Naive thymus-derived CD8-positive, alpha-beta T cell (primary cell): ENCODE measurements around the gene RASSF7. TPM values are rescaled to one million over a fixed set of nuclear protein-coding genes. Genes with fewer than 3 reads are reported as not detected.

Experiments used
- ATAC-seq, 2 donors: fragments of 150-1000 bp; cut with Tn5 transposase in 1 of 2; sonication (Bioruptor Pico), chemical (Tn5 transposase) in 1 of 2; 1 replicate in 1 of 2; 2 replicates in 1 of 2; pipeline ENCODE4 v1.10.0; 2021; ENCODE audit warnings: mild to moderate bottlenecking in 2 of 2, moderate library complexity in 2 of 2
- POLR2A ChIA-PET: fragments of 350-600 bp; sonication (Branson Sonifier 250); formaldehyde crosslinking; loops from one replicate; lab custom pipeline; 2021; ENCODE audit warnings: antibody characterized with exemption; lab: Charles Lee
- DNase-seq, 10 donors: peaks; one replicate each; pipeline versions ENCODE4 v3.0.0 to v3.0.0-alpha.2; 2020 to 2022
- H3K27ac Mint-ChIP-seq, 10 donors: one replicate each; pipeline ENCODE4 v1.8.0; 2020 to 2022; ENCODE audit warnings: mild to moderate bottlenecking in 10 of 10, mixed read lengths in 10 of 10, moderate library complexity in 4 of 10, inconsistent platforms in 1 of 10
- H3K27me3 Mint-ChIP-seq, 5 donors: one replicate each; pipeline ENCODE4 v1.8.0; 2021 to 2022; ENCODE audit warnings: mixed read lengths in 5 of 5
- H3K36me3 Mint-ChIP-seq, 3 donors: one replicate each; pipeline ENCODE4 v1.8.0; 2020 to 2022; ENCODE audit warnings: mixed read lengths in 3 of 3, mild to moderate bottlenecking in 2 of 3, inconsistent platforms in 1 of 3
- H3K4me1 Mint-ChIP-seq, 4 donors: one replicate each; pipeline ENCODE4 v1.8.0; 2021 to 2022; ENCODE audit warnings: mixed read lengths in 4 of 4
- H3K4me3 Mint-ChIP-seq, 10 donors: one replicate each; pipeline ENCODE4 v1.8.0; 2020 to 2022; ENCODE audit warnings: mild to moderate bottlenecking in 10 of 10, mixed read lengths in 10 of 10, moderate library complexity in 6 of 10, inconsistent platforms in 1 of 10
- H3K9me3 Mint-ChIP-seq, 9 donors: one replicate each; pipeline ENCODE4 v1.8.0; 2020 to 2022; ENCODE audit warnings: mixed read lengths in 9 of 9, mild to moderate bottlenecking in 3 of 9, inconsistent platforms in 1 of 9, moderate library complexity in 1 of 9
- polyA plus RNA-seq, 3 donors: library from polyadenylated mRNA; unstranded; fragments of 300-500 nt; fragmentation: Illumina TruSeq; gene quantifications; one replicate each; pipeline ENCODE4 v1.2.3, GENCODE V29; 2021
- total RNA-seq, 8 experiments: library from RNA in 2 of 8; stranded (reverse) in 2 of 8; gene quantifications; one replicate each; pipeline ENCODE4 v1.2.3 and lab custom pipeline; 2021 to 2026

RASSF7 gene
- total and polyA plus RNA-seq, 5 experiments from 2014 or later = 22.5 to 37.6 (median 32.3) TPM

DNA sequence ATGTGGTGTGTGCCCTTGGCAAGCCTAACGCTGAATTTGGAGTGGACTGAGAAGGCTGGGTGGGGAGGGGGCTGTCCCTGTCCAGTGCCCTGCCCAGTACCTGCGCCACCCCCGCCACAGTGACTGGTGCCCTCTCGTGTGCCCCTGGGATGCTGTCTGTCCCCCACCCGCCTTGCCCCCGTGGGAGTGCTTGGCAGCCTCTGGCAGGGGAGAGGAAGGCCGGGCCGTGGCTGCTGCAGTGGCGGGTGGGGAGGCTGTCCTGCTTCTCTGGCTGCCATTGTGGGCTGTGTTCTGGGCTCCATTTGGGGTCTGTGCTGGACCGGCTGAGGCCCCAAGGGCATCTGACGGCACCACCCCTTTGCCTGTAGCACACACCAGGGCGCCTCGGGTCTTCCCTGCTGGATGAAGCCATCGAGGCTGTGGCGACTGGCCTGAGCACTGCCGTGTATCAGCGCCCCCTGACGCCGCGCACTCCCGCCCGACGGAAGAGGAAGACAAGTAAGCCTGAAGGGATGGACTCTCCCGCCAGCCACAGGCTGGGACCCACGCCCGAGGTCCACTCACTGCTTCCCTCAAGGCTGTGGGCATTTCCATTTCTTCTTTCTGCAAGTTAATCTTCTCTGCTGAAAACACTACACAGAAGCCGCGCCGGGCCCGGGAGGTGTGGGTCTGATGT lies 37.4 kb downstream of the RASSF7 start:
- DNase-seq (no peak), ATAC-seq (no peak)
- H3K4me3 Mint-ChIP-seq = no peak overlapping the region
- POLR2A ChIA-PET = no interaction called here
- H3K9me3 Mint-ChIP-seq = no peaks in the 10 kb centered on the region
- H3K27me3 Mint-ChIP-seq = no peaks in the 10 kb centered on the region
- H3K4me1 Mint-ChIP-seq = peaks cover 0 to 14% (median 2%) of the 10 kb centered on the region in 4 donors
- peaks cover 0 to 87% (median 7%) of the 10 kb centered on the region in 3 donors for H3K36me3 Mint-ChIP-seq
- no peak overlapping the region for H3K27ac Mint-ChIP-seq

DNA sequence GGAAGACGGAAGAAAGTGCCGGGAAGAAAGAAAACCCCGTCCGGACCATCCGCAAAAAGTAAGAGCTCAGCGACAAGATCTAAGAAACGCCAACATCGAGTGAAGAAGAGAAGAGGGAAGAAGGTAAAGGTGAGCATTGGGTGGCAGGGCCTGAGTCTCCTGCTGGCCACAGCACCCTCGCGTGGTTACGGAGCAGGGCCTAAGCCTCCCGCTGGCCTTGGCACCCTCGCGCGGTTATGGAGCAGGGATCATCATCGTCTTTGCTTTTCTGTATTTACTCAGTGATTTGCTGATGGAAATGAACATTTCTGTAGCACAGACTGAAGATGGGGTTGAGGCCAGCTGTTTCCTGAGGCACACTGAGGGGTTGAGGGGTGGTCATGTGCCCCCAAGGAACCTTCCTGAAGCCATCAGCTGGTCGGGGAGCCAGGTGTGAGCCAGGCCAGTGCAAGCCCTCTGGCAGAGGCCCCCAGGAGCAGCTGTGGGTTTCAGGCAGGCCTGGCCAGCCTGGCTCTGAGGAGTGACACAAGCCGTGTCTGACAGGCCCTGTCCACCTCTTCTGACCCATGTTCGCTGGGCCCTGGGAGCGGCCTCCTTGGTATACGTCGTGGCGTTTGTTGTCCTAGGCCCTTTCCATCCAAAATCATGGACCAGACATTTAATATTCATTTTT lies 40.9 kb downstream of the RASSF7 start:
- peaks cover 0 to 4% (median under 1%) of the 10 kb centered on the region in 4 donors for H3K4me1 Mint-ChIP-seq
- H3K9me3 Mint-ChIP-seq = no peaks in the 10 kb centered on the region
- H3K36me3 Mint-ChIP-seq = peaks cover 0 to 82% (median 7%) of the 10 kb centered on the region in 3 donors
- H3K4me3 Mint-ChIP-seq = peak overlapping the region in 1 of 10 donors; percentile 20
- H3K27ac Mint-ChIP-seq = peak overlapping the region in 3 of 10 donors; percentile 24 to 68 (median 48)
- POLR2A ChIA-PET = interaction anchor here (0.8 to 1.1 kb wide), 2 partner anchors 11 to 12 kb away, joined by 4 to 9 read pairs; no protein-coding TSS in a partner anchor
- no peaks in the 10 kb centered on the region for H3K27me3 Mint-ChIP-seq
- ATAC-seq (no peak), DNase-seq (no peak)

- no peaks in the 10 kb centered on the region for H3K9me3 Mint-ChIP-seq
- no peaks in the 10 kb centered on the region for H3K27me3 Mint-ChIP-seq
- POLR2A ChIA-PET = no interaction called here
- ATAC-seq (no peak), DNase-seq (no peak)
- peaks cover 0 to 83% (median 7%) of the 10 kb centered on the region in 3 donors for H3K36me3 Mint-ChIP-seq
- no peak overlapping the region for H3K4me3 Mint-ChIP-seq
- peak overlapping the region in 1 of 10 donors; percentile 45 for H3K27ac Mint-ChIP-seq
- peaks cover 0 to 4% (median under 1%) of the 10 kb centered on the region in 4 donors for H3K4me1 Mint-ChIP-seq
These were observed 42.4 kb downstream of the RASSF7 start for GRCh38 chr11:603154-603553.

- Mint-ChIP-seq H3K9me3 (no peaks in the 10 kb centered on the region), H3K36me3 (peaks cover 0 to 70% (median 6%) of the 10 kb centered on the region in 3 donors)
- DNase-seq = no peak
These were observed 44.7 kb downstream of the RASSF7 start for GRCh38 chr11:605286-606129.

GRCh38 chr11:606245-606644 lies 45.5 kb downstream of the RASSF7 start:
- ATAC-seq = no peak
- Mint-ChIP-seq H3K9me3 (no peaks in the 10 kb centered on the region), H3K27ac (peak overlapping the region in 1 of 10 donors; percentile 15), H3K4me3 (no peak overlapping the region), H3K36me3 (peaks cover 0 to 70% (median 6%) of the 10 kb centered on the region in 3 donors), H3K4me1 (peaks cover 0 to 1% (median 0%) of the 10 kb centered on the region in 4 donors), H3K27me3 (no peaks in the 10 kb centered on the region)
- POLR2A ChIA-PET = no interaction called here
- DNase-seq = peak in 1 of 10 donors; percentile 32

More at GRCh38 chr11:605286-606129, 44.7 kb downstream of the RASSF7 start:
- H3K4me1 Mint-ChIP-seq = peaks cover 0 to 1% (median 0%) of the 10 kb centered on the region in 4 donors
- no peaks in the 10 kb centered on the region for H3K27me3 Mint-ChIP-seq
- no peak for ATAC-seq
- H3K27ac Mint-ChIP-seq = peak overlapping the region in 1 of 10 donors; percentile 65
- POLR2A ChIA-PET = no interaction called here
- H3K4me3 Mint-ChIP-seq = no peak overlapping the region

- Mint-ChIP-seq H3K36me3 (peaks cover 0 to 68% (median 9%) of the 10 kb centered on the region in 3 donors), H3K4me3 (no peak overlapping the region), H3K4me1 (peaks cover 2 to 3% (median 3%) of the 10 kb centered on the region in 4 donors), H3K27ac (peak overlapping the region in 1 of 10 donors; percentile 70), H3K27me3 (no peaks in the 10 kb centered on the region), H3K9me3 (no peaks in the 10 kb centered on the region)
- POLR2A ChIA-PET = interaction anchor here (0.6 to 1.7 kb wide), 5 partner anchors 24 to 88 kb away, joined by 3 to 4 read pairs (median 3); partner anchors contain the start of genes DEAF1, PHRF1 and TMEM80
- no peak for DNase-seq
- no peak for ATAC-seq
These were observed 46.4 kb downstream of the RASSF7 start for GRCh38 chr11:607020-607780.

GRCh38 chr11:607971-608659 lies 47.3 kb downstream of the RASSF7 start:
- H3K27me3 Mint-ChIP-seq = no peaks in the 10 kb centered on the region
- peaks cover 2 to 5% (median 4%) of the 10 kb centered on the region in 4 donors for H3K4me1 Mint-ChIP-seq
- DNase-seq (no peak), ATAC-seq (no peak)
- peaks cover 0 to 62% (median 9%) of the 10 kb centered on the region in 3 donors for H3K36me3 Mint-ChIP-seq
- peak overlapping the region in 2 of 10 donors; percentile 5 to 26 for H3K4me3 Mint-ChIP-seq
- POLR2A ChIA-PET = interaction anchor here (0.6 to 1.7 kb wide), 3 partner anchors 25 to 39 kb away, joined by 3 to 4 read pairs (median 3); no protein-coding TSS in a partner anchor
- H3K9me3 Mint-ChIP-seq = no peaks in the 10 kb centered on the region
- peak overlapping the region in 3 of 10 donors; percentile 43 to 78 (median 72) for H3K27ac Mint-ChIP-seq

- H3K27me3 Mint-ChIP-seq = no peaks in the 10 kb centered on the region
- no peak overlapping the region for H3K4me3 Mint-ChIP-seq
- POLR2A ChIA-PET = interaction anchor here (1.7 kb wide), 1 partner anchor 33 kb away, joined by 4 read pairs; no protein-coding TSS in a partner anchor
- ATAC-seq (no peak), DNase-seq (no peak)
- no peaks in the 10 kb centered on the region for H3K9me3 Mint-ChIP-seq
- H3K4me1 Mint-ChIP-seq = peaks cover 4 to 6% (median 4%) of the 10 kb centered on the region in 4 donors
- peaks cover 0 to 58% (median 9%) of the 10 kb centered on the region in 3 donors for H3K36me3 Mint-ChIP-seq
- peak overlapping the region in 2 of 10 donors; percentile 43 to 82 for H3K27ac Mint-ChIP-seq
These were observed 48.1 kb downstream of the RASSF7 start for GRCh38 chr11:608791-609251.

DNA sequence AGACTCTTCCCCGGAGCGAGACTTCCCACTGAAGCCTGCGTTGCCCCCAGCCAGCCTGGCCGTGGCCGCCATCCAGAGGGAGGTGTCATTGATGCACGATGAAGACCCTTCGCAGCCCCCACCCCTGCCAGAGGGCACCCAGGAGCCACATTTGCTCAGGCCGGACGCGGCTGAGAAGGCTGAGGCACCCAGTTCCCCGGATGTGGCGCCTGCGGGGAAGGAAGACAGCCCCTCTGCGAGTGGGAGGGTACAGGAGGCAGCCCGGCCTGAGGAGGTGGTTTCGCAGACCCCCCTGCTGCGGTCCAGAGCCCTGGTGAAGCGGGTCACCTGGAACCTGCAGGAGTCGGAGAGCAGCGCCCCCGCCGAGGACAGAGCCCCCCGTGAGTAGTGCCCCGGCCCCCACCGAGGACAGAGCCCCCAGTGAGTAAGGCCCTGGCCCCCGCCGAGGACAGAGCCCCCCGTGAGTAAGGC lies 48.6 kb downstream of the RASSF7 start:
- H3K27ac Mint-ChIP-seq = peak overlapping the region in 2 of 10 donors; percentile 2 to 11
- peaks cover 0 to 53% (median 9%) of the 10 kb centered on the region in 3 donors for H3K36me3 Mint-ChIP-seq
- no peak for ATAC-seq
- POLR2A ChIA-PET = interaction anchor here (1.7 kb wide), 1 partner anchor 34 kb away, joined by 4 read pairs; no protein-coding TSS in a partner anchor
- peaks cover 7 to 11% (median 8%) of the 10 kb centered on the region in 4 donors for H3K4me1 Mint-ChIP-seq
- DNase-seq = no peak
- H3K4me3 Mint-ChIP-seq = no peak overlapping the region
- no peaks in the 10 kb centered on the region for H3K9me3 Mint-ChIP-seq
- no peaks in the 10 kb centered on the region for H3K27me3 Mint-ChIP-seq

DNA sequence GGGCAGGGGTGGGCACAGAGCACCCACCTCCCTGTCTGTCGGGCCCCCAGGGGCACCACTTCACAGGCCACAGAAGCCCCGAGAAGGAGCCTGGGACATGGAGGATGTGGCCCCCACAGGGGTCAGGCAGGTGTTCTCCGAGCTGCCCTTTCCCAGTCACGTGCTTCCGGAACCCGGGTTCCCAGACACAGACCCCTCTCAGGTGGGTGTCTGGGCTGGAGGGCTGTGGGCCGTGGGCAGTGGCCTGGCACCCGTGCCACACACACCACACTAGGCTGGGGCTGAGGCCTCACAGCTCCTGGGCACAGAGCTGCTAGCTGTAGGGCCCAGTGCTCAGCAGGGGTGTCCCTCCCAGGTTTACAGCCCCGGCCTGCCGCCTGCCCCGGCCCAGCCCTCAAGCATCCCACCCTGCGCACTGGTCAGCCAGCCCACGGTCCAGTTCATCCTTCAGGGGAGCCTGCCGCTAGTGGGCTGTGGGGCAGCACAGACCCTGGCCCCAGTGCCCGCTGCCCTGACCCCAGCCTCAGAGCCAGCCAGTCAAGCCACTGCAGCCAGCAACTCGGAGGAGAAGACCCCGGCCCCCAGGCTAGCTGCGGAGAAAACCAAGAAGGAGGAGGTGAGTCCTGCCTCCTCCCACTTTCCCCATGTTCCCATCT lies 49.5 kb downstream of the RASSF7 start:
- POLR2A ChIA-PET = interaction anchor here (2.7 kb wide), 1 partner anchor 42 kb away, joined by 8 read pairs; no protein-coding TSS in a partner anchor
- Mint-ChIP-seq H3K27me3 (no peaks in the 10 kb centered on the region), H3K36me3 (peaks cover 0 to 45% (median 9%) of the 10 kb centered on the region in 3 donors), H3K27ac (peak overlapping the region in 3 of 10 donors; percentile 20 to 86 (median 80)), H3K4me3 (peak overlapping the region in 2 of 10 donors; percentile 19 to 38), H3K9me3 (no peaks in the 10 kb centered on the region), H3K4me1 (peaks cover 6 to 13% (median 12%) of the 10 kb centered on the region in 4 donors)
- no peak for DNase-seq
- ATAC-seq = no peak
